ENCODE data around the gene APBB2.
"Not testable (repeated sequence)": the region's sequence is repeated elsewhere in the genome, so short reads cannot be mapped to it uniquely, and the experiment has no call there.

The APBB2 gene

DNA sequence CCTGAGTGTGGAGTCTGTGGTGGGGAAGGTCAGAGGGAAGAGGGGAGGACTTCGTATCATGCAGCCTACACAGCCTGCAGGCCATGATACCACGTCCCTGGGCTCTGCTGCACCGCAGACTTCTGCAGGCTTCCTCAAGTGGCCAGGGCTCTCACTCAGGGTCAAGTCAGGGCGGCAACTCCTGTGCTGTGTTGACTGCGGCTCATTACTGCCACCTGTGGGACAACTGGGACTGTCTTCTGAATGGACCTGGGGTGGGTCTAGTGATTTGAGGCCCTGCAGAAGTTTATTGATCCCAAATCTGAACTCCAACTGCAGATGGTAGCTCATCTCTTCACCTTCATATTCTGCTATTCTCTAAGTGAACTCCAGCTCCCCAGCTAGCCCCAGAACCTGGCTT is 297.5 kb downstream of the APBB2 start:
- Histone ChIP-seq H3K27me3 (no peaks in the 10 kb centered on the region), H3K36me3 (no peaks in the 10 kb centered on the region), H3K4me3 (no peak overlapping the region), H3K9ac (no peak overlapping the region), H3K9me3 (peaks cover 7% of the 10 kb centered on the region; the same call in 1 of the 2 replicates), H3K4me1 (peaks cover 28% of the 10 kb centered on the region), H4K20me1 (no peaks in the 10 kb centered on the region), H3K4me2 (no peak overlapping the region), H3K27ac (no peak overlapping the region)
- TF ChIP-seq Cebpa-rat (IDR thresholded peaks at IDR 0.05) = no peak

DNA sequence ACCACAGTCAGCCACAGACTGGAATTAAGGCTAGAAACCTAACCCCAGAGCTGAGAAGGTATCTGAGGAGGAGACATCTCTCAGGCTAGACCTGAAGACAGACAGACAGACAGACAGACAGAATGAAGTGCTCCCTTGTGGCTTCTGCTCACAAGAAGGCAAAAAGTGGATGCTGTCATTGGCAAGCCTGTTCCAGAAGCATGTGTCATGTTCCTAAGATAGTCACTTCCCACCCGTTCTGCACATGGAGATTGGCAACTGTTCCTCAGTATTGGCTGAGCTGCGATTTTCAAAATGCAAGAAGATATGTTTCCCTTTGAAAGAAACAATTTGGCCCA is 298.2 kb downstream of the APBB2 start:
- Histone ChIP-seq H3K4me2 (peak overlapping the region; percentile 45), H3K36me3 (no peaks in the 10 kb centered on the region), H3K4me1 (peaks cover 28% of the 10 kb centered on the region), H4K20me1 (no peaks in the 10 kb centered on the region), H3K27me3 (no peaks in the 10 kb centered on the region), H3K4me3 (no peak overlapping the region), H3K9me3 (peaks cover 7% of the 10 kb centered on the region; the same call in 1 of the 2 replicates), H3K9ac (no peak overlapping the region), H3K27ac (0 out of 2 replicates have a peak overlapping the region, but pooled peaks have one; percentile 21)
- no peak for TF ChIP-seq Cebpa-rat (IDR thresholded peaks at IDR 0.05)

- Histone ChIP-seq H3K36me3 (no peaks in the 10 kb centered on the region), H3K4me2 (peak overlapping the region; percentile 45), H3K27me3 (no peaks in the 10 kb centered on the region), H3K9me3 (peaks cover 7% of the 10 kb centered on the region; the same call in 1 of the 2 replicates), H3K9ac (no peak overlapping the region; the same call in 1 of the 2 replicates), H3K4me3 (no peak overlapping the region), H3K27ac (0 out of 2 replicates have a peak overlapping the region, but pooled peaks have one; percentile 21), H3K4me1 (peaks cover 29% of the 10 kb centered on the region), H4K20me1 (no peaks in the 10 kb centered on the region)
- TF ChIP-seq Cebpa-rat (IDR thresholded peaks at IDR 0.05) = no peak
Observed at GRCh38 chr4:40915318-40916217, 298.8 kb downstream of the APBB2 start.

DNA sequence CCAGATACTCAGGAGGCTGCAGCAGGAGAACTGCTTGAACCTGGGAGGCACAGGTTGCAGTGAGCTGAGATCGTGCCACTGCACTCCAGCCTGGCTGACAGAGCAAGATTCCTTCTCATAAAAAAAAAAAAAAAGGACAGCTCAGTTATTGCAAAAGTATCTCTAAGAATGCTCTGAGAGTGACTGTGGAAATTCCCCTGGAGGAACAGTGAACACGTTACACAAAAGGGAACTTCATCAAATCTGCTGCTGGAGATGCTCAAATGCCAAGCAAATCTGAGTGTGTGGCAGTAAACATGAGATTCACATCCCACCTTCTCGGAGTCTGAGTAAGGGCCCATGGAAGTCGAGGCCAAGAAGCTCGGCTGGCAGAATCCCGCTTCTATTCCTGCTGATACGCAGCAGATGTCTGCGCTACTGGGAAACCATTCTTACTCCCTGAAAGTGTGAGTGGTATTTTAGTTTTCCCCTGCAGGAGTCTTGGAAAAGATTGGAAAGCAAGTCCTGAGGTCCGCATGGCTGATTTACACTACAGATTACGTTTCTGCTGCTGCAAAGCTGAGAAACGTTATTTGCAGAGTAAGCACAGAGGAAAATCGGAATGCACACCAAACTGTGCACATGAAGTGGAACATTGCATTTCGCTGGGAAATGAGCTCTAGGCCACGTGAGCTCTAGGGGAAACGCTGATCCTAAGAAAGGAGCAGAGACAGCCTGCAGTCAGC is 301.7 kb downstream of the APBB2 start:
- Histone ChIP-seq H3K4me2 (no peak overlapping the region), H3K4me3 (no peak overlapping the region), H3K9me3 (peaks cover 7% of the 10 kb centered on the region; the same call in 1 of the 2 replicates), H3K27me3 (no peaks in the 10 kb centered on the region), H3K9ac (no peak overlapping the region), H4K20me1 (no peaks in the 10 kb centered on the region), H3K36me3 (no peaks in the 10 kb centered on the region), H3K4me1 (peaks cover 52% of the 10 kb centered on the region), H3K27ac (no peak overlapping the region)
- TF ChIP-seq Cebpa-rat (IDR thresholded peaks at IDR 0.05) = no peak

DNA sequence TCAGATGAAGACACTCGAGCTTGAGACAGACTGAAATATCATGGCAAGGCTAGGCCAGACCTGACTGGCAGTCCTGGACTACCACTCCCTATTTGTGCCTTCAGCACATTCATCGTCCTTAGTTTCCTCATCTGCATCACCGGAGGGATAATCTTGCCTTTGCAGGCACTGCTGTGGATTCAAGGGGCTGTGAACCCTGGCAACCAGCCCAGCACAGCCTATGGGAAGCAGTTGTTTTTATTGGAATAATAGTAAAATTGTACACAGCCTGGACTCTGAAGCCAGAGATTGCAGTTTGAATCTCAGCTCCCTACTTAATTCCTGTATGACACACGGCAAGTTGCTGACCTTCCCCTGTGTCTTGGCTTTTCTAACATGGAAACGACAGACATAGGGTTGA is 303.6 kb downstream of the APBB2 start:
- Histone ChIP-seq H3K4me1 (peaks cover 39% of the 10 kb centered on the region), H3K27ac (0 out of 2 replicates have a peak overlapping the region, but pooled peaks have one; percentile 56), H3K36me3 (no peaks in the 10 kb centered on the region), H3K9ac (no peak overlapping the region), H3K4me2 (no peak overlapping the region), H3K27me3 (no peaks in the 10 kb centered on the region), H4K20me1 (no peaks in the 10 kb centered on the region), H3K4me3 (no peak overlapping the region), H3K9me3 (peaks cover 7% of the 10 kb centered on the region; the same call in 1 of the 2 replicates)
- no peak for TF ChIP-seq Cebpa-rat (IDR thresholded peaks at IDR 0.05)

DNA sequence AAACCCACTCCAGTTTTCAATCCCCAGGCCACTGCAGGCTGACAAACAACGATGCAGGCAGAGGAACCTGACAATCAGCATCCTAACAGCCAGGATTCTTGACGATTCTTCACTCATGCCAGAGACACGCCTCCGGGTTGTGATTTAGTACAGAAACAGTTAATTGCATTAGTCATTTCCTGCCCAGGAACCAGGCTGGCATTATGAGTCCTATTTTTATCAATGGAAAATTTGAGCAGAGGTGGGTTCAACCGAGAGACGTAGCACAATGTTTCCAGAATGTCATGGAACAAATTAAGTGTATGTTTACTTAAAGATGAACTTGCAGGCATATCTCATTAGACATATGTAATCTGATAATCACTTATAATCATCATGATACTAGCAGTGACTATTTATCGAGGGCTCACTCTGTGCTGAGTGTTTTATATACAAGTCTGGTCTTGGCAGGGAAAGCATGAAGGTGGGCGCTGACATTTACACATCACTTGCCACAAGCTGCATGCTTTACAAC is 304.9 kb downstream of the APBB2 start:
- Histone ChIP-seq H3K27me3 (no peaks in the 10 kb centered on the region), H3K27ac (peak overlapping the region; percentile 70), H4K20me1 (no peaks in the 10 kb centered on the region), H3K4me2 (peak overlapping the region; percentile 84), H3K4me3 (no peak overlapping the region), H3K4me1 (peaks cover 36% of the 10 kb centered on the region), H3K9ac (peak overlapping the region; percentile 31; the same call in 1 of the 2 replicates), H3K9me3 (peaks cover 3% of the 10 kb centered on the region; the same call in 1 of the 2 replicates), H3K36me3 (no peaks in the 10 kb centered on the region)
- TF ChIP-seq Cebpa-rat (IDR thresholded peaks at IDR 0.05) = no peak

DNA sequence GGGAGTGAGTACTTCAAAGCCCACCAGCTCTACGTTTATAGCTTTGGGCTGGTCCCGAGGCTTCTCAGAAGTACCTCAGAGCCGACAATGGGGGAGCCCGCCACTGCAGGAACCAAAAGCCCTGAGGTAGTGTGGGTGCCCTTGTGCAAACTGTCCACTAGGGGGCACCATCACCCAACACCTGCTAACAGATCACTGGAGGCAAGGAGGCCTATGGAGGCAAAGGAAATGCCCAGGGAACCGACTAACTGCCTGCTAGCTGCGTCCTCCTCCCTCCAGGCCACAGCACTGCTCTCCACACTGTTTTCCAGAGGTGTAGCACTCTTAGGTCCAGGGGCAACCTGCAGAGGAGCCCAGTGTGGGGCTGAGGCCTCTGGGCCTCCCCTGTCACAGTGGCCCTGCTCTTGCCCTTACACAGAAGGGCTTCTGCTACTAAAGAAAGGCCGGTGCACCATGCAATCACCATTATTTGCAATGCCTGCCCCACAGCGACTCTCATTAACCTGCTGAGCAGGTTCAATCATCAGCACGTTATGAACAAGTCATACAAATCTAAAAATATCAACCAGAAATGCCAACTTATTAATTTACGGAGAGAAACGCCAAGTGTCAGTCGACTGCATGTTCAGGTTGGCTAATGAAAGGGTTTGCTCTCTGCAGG is 305.5 kb downstream of the APBB2 start:
- H3K9ac ChIP-seq = peak overlapping the region; percentile 31; the same call in 1 of the 2 replicates

DNA sequence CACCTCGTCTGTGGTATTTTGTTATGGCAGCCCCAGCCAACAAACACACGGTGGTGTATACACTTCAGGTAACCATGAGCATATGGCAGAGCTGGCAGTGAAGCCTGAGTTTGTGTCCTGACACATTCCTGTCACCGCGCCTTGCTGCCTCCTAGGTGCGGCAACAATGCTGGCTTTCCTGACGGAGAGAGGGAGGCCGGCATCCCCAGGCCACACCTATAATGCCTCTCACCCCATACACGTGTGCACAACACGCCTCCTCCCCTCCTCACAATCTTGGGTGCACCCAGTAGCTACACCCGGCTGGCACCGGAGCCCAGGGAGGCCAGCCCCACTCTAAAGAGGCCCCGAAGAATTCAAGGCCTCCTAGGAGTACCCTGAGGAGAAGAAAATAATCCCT is 306.0 kb downstream of the APBB2 start:
- TF ChIP-seq Cebpa-rat (IDR thresholded peaks at IDR 0.05) = no peak
- peak overlapping the region; percentile 61; the same call in 1 of the 2 replicates for H3K27ac ChIP-seq
- peak overlapping the region; percentile 31; the same call in 1 of the 2 replicates for H3K9ac ChIP-seq
- H3K4me2 ChIP-seq = peak overlapping the region; percentile 84
- no peak overlapping the region for H3K4me3 ChIP-seq
- no peaks in the 10 kb centered on the region for H3K36me3 ChIP-seq
- H3K4me1 ChIP-seq = peaks cover 36% of the 10 kb centered on the region
- no peaks in the 10 kb centered on the region for H3K9me3 ChIP-seq
- H3K27me3 ChIP-seq = no peaks in the 10 kb centered on the region
- no peaks in the 10 kb centered on the region for H4K20me1 ChIP-seq

More for the DNA sequence above, 305.5 kb downstream of the APBB2 start:
- Histone ChIP-seq H4K20me1 (no peaks in the 10 kb centered on the region), H3K4me3 (no peak overlapping the region), H3K27me3 (no peaks in the 10 kb centered on the region), H3K9me3 (no peaks in the 10 kb centered on the region), H3K4me2 (peak overlapping the region; percentile 84), H3K27ac (peak overlapping the region; percentile 70), H3K4me1 (peaks cover 36% of the 10 kb centered on the region), H3K36me3 (no peaks in the 10 kb centered on the region)
- no peak for TF ChIP-seq Cebpa-rat (IDR thresholded peaks at IDR 0.05)

- Histone ChIP-seq H3K4me2 (no peak overlapping the region), H3K27me3 (no peaks in the 10 kb centered on the region), H3K9me3 (no peaks in the 10 kb centered on the region), H3K4me3 (no peak overlapping the region), H3K27ac (no peak overlapping the region), H3K36me3 (no peaks in the 10 kb centered on the region), H3K4me1 (peaks cover 34% of the 10 kb centered on the region), H4K20me1 (no peaks in the 10 kb centered on the region), H3K9ac (no peak overlapping the region)
- no peak for TF ChIP-seq Cebpa-rat (IDR thresholded peaks at IDR 0.05)
Observed at GRCh38 chr4:40905414-40905813, 308.9 kb downstream of the APBB2 start.

GRCh38 chr4:40900531-40900930 is 313.8 kb downstream of the APBB2 start:
- not testable (repeated sequence) for H3K36me3 ChIP-seq, H3K4me3 ChIP-seq, H3K27me3 ChIP-seq, H3K9ac ChIP-seq, H3K27ac ChIP-seq, H4K20me1 ChIP-seq, H3K4me2 ChIP-seq, H3K9me3 ChIP-seq
- H3K4me1 ChIP-seq = peaks cover 11% of the 10 kb centered on the region
